ENCODE results near the gene PRR20D.
"Not testable (repeated sequence)": the region's sequence is repeated elsewhere in the genome, so short reads cannot be mapped to it uniquely, and the experiment has no call there.

PRR20D gene

GRCh38 chr13:57160332-57160731 lies at the start of gene PRR20D:
TSS of gene PRR20D (plus strand) at chr13:57160632. CDS start at chr13:57161019, 387 bp downstream.
- not testable (repeated sequence) for H3K36me3 ChIP-seq (ENCODE audit: control insufficient read depth in 2 of 2, insufficient read depth in 2 of 2, low read length in 2 of 2); H3K27me3 ChIP-seq (ENCODE audit: control insufficient read depth in 1 of 2, insufficient read depth in 2 of 2, low read length in 2 of 2)

GRCh38 chr13:57114945-57115344 lies 45.5 kb upstream of the PRR20D start:
- peaks cover 3% of the 10 kb centered on the region for H3K4me1 ChIP-seq (ENCODE audit: control insufficient read depth, insufficient read depth, low read length)
- peaks cover 0 to 3% of the 10 kb centered on the region in 2 donors for H3K9me3 ChIP-seq (ENCODE audit: control insufficient read depth in 2 of 2, low read length in 2 of 2)
- no peak overlapping the region for H3K27ac ChIP-seq (ENCODE audit: low read length)
- H3K9ac ChIP-seq (ENCODE audit: low read length in 2 of 2), result no peak overlapping the region
- H3K36me3 ChIP-seq (ENCODE audit: control insufficient read depth in 2 of 2, insufficient read depth in 2 of 2, low read length in 2 of 2), result no peaks in the 10 kb centered on the region
- no peak overlapping the region for H3K4me3 ChIP-seq (ENCODE audit: low read length in 2 of 2)
- no peaks in the 10 kb centered on the region for H3K27me3 ChIP-seq (ENCODE audit: control insufficient read depth in 1 of 2, insufficient read depth in 2 of 2, low read length in 2 of 2)

More at GRCh38 chr13:57160332-57160731, at the start of gene PRR20D:
- H3K4me3 ChIP-seq (ENCODE audit: low read length in 2 of 2); H3K9ac ChIP-seq (ENCODE audit: low read length in 2 of 2); H3K27ac ChIP-seq (ENCODE audit: low read length); H3K9me3 ChIP-seq (ENCODE audit: control insufficient read depth in 2 of 2, low read length in 2 of 2); H3K4me1 ChIP-seq (ENCODE audit: control insufficient read depth, insufficient read depth, low read length): not testable (repeated sequence)

DNA sequence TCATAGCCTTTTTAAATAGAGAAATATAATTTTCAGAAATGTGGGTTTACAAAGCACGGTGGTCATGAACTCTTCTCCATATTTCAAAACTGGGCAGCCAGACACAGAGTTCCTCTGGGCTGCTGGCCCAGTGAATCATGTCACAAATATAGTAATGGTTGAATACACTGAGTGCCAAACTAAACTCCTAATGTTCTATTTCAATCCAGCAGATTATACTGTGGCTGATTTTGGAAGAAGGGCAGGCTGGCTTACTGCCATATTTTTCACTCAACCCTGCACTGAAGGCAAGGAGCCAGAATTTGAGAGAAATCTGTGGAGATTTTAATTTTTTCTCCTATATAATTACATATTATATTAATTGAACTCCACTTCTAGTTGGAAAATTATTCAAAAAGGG lies 36.8 kb upstream of the PRR20D start:
- H3K4me1 ChIP-seq (ENCODE audit: control insufficient read depth, insufficient read depth, low read length), result peaks cover 3% of the 10 kb centered on the region
- H3K27me3 ChIP-seq (ENCODE audit: control insufficient read depth in 1 of 2, insufficient read depth in 2 of 2, low read length in 2 of 2), result no peaks in the 10 kb centered on the region
- H3K27ac ChIP-seq (ENCODE audit: low read length), result no peak overlapping the region
- H3K36me3 ChIP-seq (ENCODE audit: control insufficient read depth in 2 of 2, insufficient read depth in 2 of 2, low read length in 2 of 2), result no peaks in the 10 kb centered on the region
- H3K9me3 ChIP-seq (ENCODE audit: control insufficient read depth in 2 of 2, low read length in 2 of 2), result no peaks in the 10 kb centered on the region
- H3K4me3 ChIP-seq (ENCODE audit: low read length in 2 of 2), result no peak overlapping the region
- no peak overlapping the region for H3K9ac ChIP-seq (ENCODE audit: low read length in 2 of 2)

- no peaks in the 10 kb centered on the region for H3K4me1 ChIP-seq (ENCODE audit: control insufficient read depth, insufficient read depth, low read length)
- H3K27me3 ChIP-seq (ENCODE audit: control insufficient read depth in 1 of 2, insufficient read depth in 2 of 2, low read length in 2 of 2), result no peaks in the 10 kb centered on the region
- no peaks in the 10 kb centered on the region for H3K9me3 ChIP-seq (ENCODE audit: control insufficient read depth in 2 of 2, low read length in 2 of 2)
- H3K4me3 ChIP-seq (ENCODE audit: low read length in 2 of 2), result no peak overlapping the region
- no peak overlapping the region for H3K9ac ChIP-seq (ENCODE audit: low read length in 2 of 2)
- H3K36me3 ChIP-seq (ENCODE audit: control insufficient read depth in 2 of 2, insufficient read depth in 2 of 2, low read length in 2 of 2), result no peaks in the 10 kb centered on the region
- H3K27ac ChIP-seq (ENCODE audit: low read length), result no peak overlapping the region
These were observed 31.5 kb upstream of the PRR20D start for GRCh38 chr13:57128909-57129308.

DNA sequence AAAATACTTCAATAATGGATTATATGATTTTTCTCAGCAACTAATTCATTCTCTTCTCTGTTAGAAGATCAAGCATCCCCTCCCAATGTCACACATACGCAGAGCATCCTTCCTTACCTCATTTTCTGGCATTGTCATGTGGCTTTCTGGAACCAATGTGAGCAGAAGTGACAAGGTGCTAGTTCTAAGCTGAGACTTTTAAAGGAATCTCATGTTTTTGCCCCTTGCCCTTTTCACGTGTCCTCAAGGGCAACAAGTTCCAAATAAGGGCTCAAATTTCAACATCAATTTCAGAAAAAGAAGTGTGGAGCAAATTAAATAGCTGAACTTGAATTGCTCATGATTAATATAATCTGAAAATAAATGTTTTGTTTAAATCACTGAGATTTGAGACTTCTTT lies 24.3 kb upstream of the PRR20D start:
- Histone ChIP-seq H3K4me1 (ENCODE audit: control insufficient read depth, insufficient read depth, low read length) (no peaks in the 10 kb centered on the region), H3K27me3 (ENCODE audit: control insufficient read depth in 1 of 2, insufficient read depth in 2 of 2, low read length in 2 of 2) (no peaks in the 10 kb centered on the region), H3K9me3 (ENCODE audit: control insufficient read depth in 2 of 2, low read length in 2 of 2) (no peaks in the 10 kb centered on the region), H3K27ac (ENCODE audit: low read length) (no peak overlapping the region), H3K4me3 (ENCODE audit: low read length in 2 of 2) (no peak overlapping the region), H3K36me3 (ENCODE audit: control insufficient read depth in 2 of 2, insufficient read depth in 2 of 2, low read length in 2 of 2) (no peaks in the 10 kb centered on the region), H3K9ac (ENCODE audit: low read length in 2 of 2) (no peak overlapping the region)

- Histone ChIP-seq H3K27me3 (ENCODE audit: control insufficient read depth in 1 of 2, insufficient read depth in 2 of 2, low read length in 2 of 2) (no peaks in the 10 kb centered on the region), H3K9ac (ENCODE audit: low read length in 2 of 2) (no peak overlapping the region), H3K4me3 (ENCODE audit: low read length in 2 of 2) (no peak overlapping the region), H3K9me3 (ENCODE audit: control insufficient read depth in 2 of 2, low read length in 2 of 2) (no peaks in the 10 kb centered on the region), H3K27ac (ENCODE audit: low read length) (no peak overlapping the region), H3K36me3 (ENCODE audit: control insufficient read depth in 2 of 2, insufficient read depth in 2 of 2, low read length in 2 of 2) (no peaks in the 10 kb centered on the region), H3K4me1 (ENCODE audit: control insufficient read depth, insufficient read depth, low read length) (no peaks in the 10 kb centered on the region)
These were observed 22.8 kb upstream of the PRR20D start for GRCh38 chr13:57137585-57137984.

GRCh38 chr13:57138988-57139387 lies 21.4 kb upstream of the PRR20D start:
- no peaks in the 10 kb centered on the region for H3K27me3 ChIP-seq (ENCODE audit: control insufficient read depth in 1 of 2, insufficient read depth in 2 of 2, low read length in 2 of 2)
- no peak overlapping the region for H3K27ac ChIP-seq (ENCODE audit: low read length)
- H3K9me3 ChIP-seq (ENCODE audit: control insufficient read depth in 2 of 2, low read length in 2 of 2), result no peaks in the 10 kb centered on the region
- H3K36me3 ChIP-seq (ENCODE audit: control insufficient read depth in 2 of 2, insufficient read depth in 2 of 2, low read length in 2 of 2), result no peaks in the 10 kb centered on the region
- no peak overlapping the region for H3K4me3 ChIP-seq (ENCODE audit: low read length in 2 of 2)
- H3K4me1 ChIP-seq (ENCODE audit: control insufficient read depth, insufficient read depth, low read length), result no peaks in the 10 kb centered on the region
- H3K9ac ChIP-seq (ENCODE audit: low read length in 2 of 2), result no peak overlapping the region

- H3K4me3 ChIP-seq (ENCODE audit: low read length in 2 of 2); H3K9me3 ChIP-seq (ENCODE audit: control insufficient read depth in 2 of 2, low read length in 2 of 2); H3K9ac ChIP-seq (ENCODE audit: low read length in 2 of 2); H3K27me3 ChIP-seq (ENCODE audit: control insufficient read depth in 1 of 2, insufficient read depth in 2 of 2, low read length in 2 of 2); H3K27ac ChIP-seq (ENCODE audit: low read length); H3K4me1 ChIP-seq (ENCODE audit: control insufficient read depth, insufficient read depth, low read length); H3K36me3 ChIP-seq (ENCODE audit: control insufficient read depth in 2 of 2, insufficient read depth in 2 of 2, low read length in 2 of 2): not testable (repeated sequence)
These were observed 20.7 kb upstream of the PRR20D start for GRCh38 chr13:57139781-57140180.

- H3K27ac ChIP-seq (ENCODE audit: low read length); H3K4me3 ChIP-seq (ENCODE audit: low read length in 2 of 2); H3K27me3 ChIP-seq (ENCODE audit: control insufficient read depth in 1 of 2, insufficient read depth in 2 of 2, low read length in 2 of 2); H3K4me1 ChIP-seq (ENCODE audit: control insufficient read depth, insufficient read depth, low read length); H3K9me3 ChIP-seq (ENCODE audit: control insufficient read depth in 2 of 2, low read length in 2 of 2); H3K9ac ChIP-seq (ENCODE audit: low read length in 2 of 2); H3K36me3 ChIP-seq (ENCODE audit: control insufficient read depth in 2 of 2, insufficient read depth in 2 of 2, low read length in 2 of 2): not testable (repeated sequence)
These were observed 20.0 kb upstream of the PRR20D start, which contains the start of gene PRR20A for GRCh38 chr13:57140235-57140968. TSS of gene PRR20A (plus strand) at chr13:57140918. CDS start at chr13:57141305, 387 bp downstream.

GRCh38 chr13:57147188-57147587 lies 13.2 kb upstream of the PRR20D start, which contains the start of gene PRR20B:
TSS of gene PRR20B (plus strand) at chr13:57147488. CDS start at chr13:57147875, 387 bp downstream.
- not testable (repeated sequence) for H3K4me3 ChIP-seq (ENCODE audit: low read length in 2 of 2); H3K4me1 ChIP-seq (ENCODE audit: control insufficient read depth, insufficient read depth, low read length); H3K36me3 ChIP-seq (ENCODE audit: control insufficient read depth in 2 of 2, insufficient read depth in 2 of 2, low read length in 2 of 2); H3K9ac ChIP-seq (ENCODE audit: low read length in 2 of 2); H3K27ac ChIP-seq (ENCODE audit: low read length); H3K9me3 ChIP-seq (ENCODE audit: control insufficient read depth in 2 of 2, low read length in 2 of 2); H3K27me3 ChIP-seq (ENCODE audit: control insufficient read depth in 1 of 2, insufficient read depth in 2 of 2, low read length in 2 of 2)

DNA sequence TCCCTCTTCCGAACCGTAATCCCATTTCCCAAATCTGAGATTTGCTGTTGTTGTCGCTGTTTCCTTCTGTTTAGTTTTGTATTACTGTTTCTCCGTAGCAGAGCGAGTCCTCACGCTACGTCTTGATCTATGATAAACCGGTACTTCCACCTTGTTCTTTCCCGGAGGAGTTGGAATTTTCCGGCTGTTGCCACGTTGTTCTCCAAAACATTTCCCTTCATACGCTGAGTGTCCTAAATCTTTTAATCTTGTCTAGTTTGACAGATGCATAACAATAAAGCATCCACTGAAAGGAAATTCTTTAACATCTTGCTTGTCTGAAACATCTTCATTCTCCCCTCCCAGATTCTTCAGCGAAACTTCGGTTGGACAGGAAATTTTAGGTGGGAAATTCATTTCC lies 12.3 kb upstream of the PRR20D start:
- not testable (repeated sequence) for H3K9me3 ChIP-seq (ENCODE audit: control insufficient read depth in 2 of 2, low read length in 2 of 2); H3K36me3 ChIP-seq (ENCODE audit: control insufficient read depth in 2 of 2, insufficient read depth in 2 of 2, low read length in 2 of 2); H3K27me3 ChIP-seq (ENCODE audit: control insufficient read depth in 1 of 2, insufficient read depth in 2 of 2, low read length in 2 of 2); H3K9ac ChIP-seq (ENCODE audit: low read length in 2 of 2); H3K4me1 ChIP-seq (ENCODE audit: control insufficient read depth, insufficient read depth, low read length); H3K4me3 ChIP-seq (ENCODE audit: low read length in 2 of 2); H3K27ac ChIP-seq (ENCODE audit: low read length)

All from stomach smooth muscle (tissue), 2 donors.